ENCODE measurements around the gene UNC5A.

Gene UNC5A

DNA sequence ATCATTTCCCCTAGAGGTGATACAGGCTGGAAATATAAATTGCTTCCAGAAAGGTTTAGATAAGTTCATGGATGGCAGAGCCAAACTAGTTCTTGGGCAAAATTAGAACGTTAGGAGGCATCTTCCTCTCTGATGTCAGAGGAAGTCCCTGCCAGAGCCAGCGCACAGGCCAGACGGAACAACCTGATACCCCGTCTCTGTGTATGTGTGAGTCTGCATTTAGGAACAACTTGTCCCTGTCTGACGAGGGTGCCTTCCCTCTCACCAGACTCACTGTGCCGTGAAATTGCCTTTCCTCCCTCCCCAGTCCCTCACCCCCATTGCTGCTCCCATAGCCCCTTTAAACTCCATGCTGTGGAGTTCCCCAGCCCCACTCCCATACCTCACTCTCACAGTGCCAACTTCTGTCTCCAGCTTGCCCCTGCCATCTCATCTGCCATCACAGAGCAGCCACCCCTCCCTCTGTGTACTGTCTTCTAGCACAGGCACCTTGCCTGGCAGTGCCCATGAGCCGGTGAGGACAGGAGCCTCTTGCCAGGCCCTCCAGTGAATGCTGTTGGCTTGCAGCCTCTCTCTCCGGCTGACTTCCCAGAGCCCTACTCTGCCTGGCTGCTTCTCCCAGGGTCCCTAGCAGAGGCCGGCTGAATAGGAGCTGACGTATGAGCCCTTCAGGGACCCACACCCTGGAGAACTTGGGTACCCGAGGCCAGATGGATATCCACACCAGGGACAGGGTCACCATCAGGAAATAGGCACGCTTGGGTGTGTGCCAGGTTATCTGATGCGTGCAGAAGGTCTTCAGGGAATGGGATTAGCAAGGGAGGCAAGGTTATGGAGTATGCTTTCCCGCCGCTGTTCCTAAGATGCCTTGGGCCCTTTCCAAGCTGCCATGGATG is 26.7 kb downstream of the UNC5A start:
- no peak for TF ChIP-seq FOXP2 (optimal IDR thresholded peaks at IDR 0.05; ENCODE audit: borderline replicate concordance, extremely low read depth, extremely low read length, insufficient read depth)
- TF ChIP-seq REST (IDR thresholded peaks at IDR 0.05; ENCODE audit: insufficient read depth in 1 of 2, low read depth in 2 of 2, low read length in 2 of 2) = no peak
- no peak for TF ChIP-seq POLR2AphosphoS5 (IDR thresholded peaks at IDR 0.05; ENCODE audit: low read depth, low read length)
- TF ChIP-seq TAF1 (IDR thresholded peaks at IDR 0.05; ENCODE audit: borderline replicate concordance, insufficient read depth, low read length) = no peak
- no peak for TF ChIP-seq SIN3A (IDR thresholded peaks at IDR 0.05; ENCODE audit: borderline replicate concordance, insufficient read depth, low read length)

DNA sequence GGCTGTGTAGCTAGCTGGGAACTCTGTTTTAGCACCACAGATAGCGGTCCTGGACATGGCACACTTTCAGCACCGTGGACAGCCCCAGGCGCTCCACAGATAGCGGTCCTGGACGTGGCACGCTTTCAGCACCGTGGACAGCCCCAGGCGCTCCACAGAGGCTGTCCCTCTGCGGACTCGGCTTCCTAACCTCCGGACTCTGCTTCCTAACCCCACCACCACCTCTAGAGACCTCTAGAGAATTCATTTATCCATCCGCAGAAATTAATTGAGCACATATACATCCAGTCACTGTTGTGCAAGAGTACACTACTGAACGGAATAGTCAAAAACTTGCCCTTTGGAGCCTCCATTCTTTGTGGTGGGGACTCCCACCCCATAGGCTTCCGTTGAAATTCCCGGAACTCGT is 27.4 kb downstream of the UNC5A start:
- TF ChIP-seq SIN3A (IDR thresholded peaks at IDR 0.05; ENCODE audit: borderline replicate concordance, insufficient read depth, low read length) = peak; percentile 100
- TF ChIP-seq REST (IDR thresholded peaks at IDR 0.05; ENCODE audit: insufficient read depth in 1 of 2, low read depth in 2 of 2, low read length in 2 of 2) = peak; percentile 100
- TF ChIP-seq TAF1 (IDR thresholded peaks at IDR 0.05; ENCODE audit: borderline replicate concordance, insufficient read depth, low read length) = no peak
- TF ChIP-seq POLR2AphosphoS5 (IDR thresholded peaks at IDR 0.05; ENCODE audit: low read depth, low read length) = no peak
- peak; percentile 51 for TF ChIP-seq FOXP2 (optimal IDR thresholded peaks at IDR 0.05; ENCODE audit: borderline replicate concordance, extremely low read depth, extremely low read length, insufficient read depth)

- no peak for TF ChIP-seq POLR2AphosphoS5 (IDR thresholded peaks at IDR 0.05; ENCODE audit: low read depth, low read length)
These were observed 33.3 kb downstream of the UNC5A start for GRCh38 chr5:176843673-176844072.

DNA sequence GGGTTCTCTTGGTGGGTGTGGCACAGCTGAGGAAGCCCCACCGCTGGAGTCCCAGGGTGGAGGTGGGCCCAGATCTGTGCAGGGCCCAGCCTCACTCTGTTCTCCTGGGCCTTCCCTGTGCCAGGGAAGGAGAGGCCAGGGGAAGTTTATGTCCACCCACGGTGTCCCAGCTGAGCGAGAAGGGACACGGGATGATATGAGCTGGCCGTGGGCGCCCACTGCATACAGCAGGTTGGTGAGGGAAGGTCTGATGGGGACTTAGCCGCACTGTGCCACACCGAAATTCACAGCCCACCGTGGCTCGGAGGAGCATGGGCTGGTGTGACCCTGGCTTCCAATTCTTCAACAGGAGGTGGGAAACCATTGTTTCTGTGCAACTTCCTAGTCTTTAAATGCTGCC is 33.9 kb downstream of the UNC5A start:
- TF ChIP-seq REST (IDR thresholded peaks at IDR 0.05; ENCODE audit: insufficient read depth in 1 of 2, low read depth in 2 of 2, low read length in 2 of 2) (no peak), SIN3A (IDR thresholded peaks at IDR 0.05; ENCODE audit: borderline replicate concordance, insufficient read depth, low read length) (no peak), POLR2AphosphoS5 (IDR thresholded peaks at IDR 0.05; ENCODE audit: low read depth, low read length) (no peak), TAF1 (IDR thresholded peaks at IDR 0.05; ENCODE audit: borderline replicate concordance, insufficient read depth, low read length) (no peak), FOXP2 (optimal IDR thresholded peaks at IDR 0.05; ENCODE audit: borderline replicate concordance, extremely low read depth, extremely low read length, insufficient read depth) (no peak)

- TF ChIP-seq TAF1 (IDR thresholded peaks at IDR 0.05; ENCODE audit: borderline replicate concordance, insufficient read depth, low read length) (no peak), POLR2AphosphoS5 (IDR thresholded peaks at IDR 0.05; ENCODE audit: low read depth, low read length) (no peak), FOXP2 (optimal IDR thresholded peaks at IDR 0.05; ENCODE audit: borderline replicate concordance, extremely low read depth, extremely low read length, insufficient read depth) (no peak), SIN3A (IDR thresholded peaks at IDR 0.05; ENCODE audit: borderline replicate concordance, insufficient read depth, low read length) (no peak), REST (IDR thresholded peaks at IDR 0.05; ENCODE audit: insufficient read depth in 1 of 2, low read depth in 2 of 2, low read length in 2 of 2) (no peak)
These were observed 34.5 kb downstream of the UNC5A start for GRCh38 chr5:176844706-176845391.

Data from PFSK-1 (cell line).